Activated CD4-positive, alpha-beta T cell treated with anti-CD3 and anti-CD28 coated beads, Interleukin-2, amount 50 U/mL, for 48 hours (primary cell): ENCODE results near the gene NDUFC2.
"Not testable (repeated sequence)": the region's sequence is repeated elsewhere in the genome, so short reads cannot be mapped to it uniquely, and the experiment has no call there.

Experiments
- DNase-seq, 2 experiments: peaks; one replicate each; pipeline ENCODE4 v3.0.0-alpha.2; 2020

NDUFC2 gene

GRCh38 chr11:78078218-78079167, 1.2 kb downstream of the NDUFC2 start:
- DNase-seq = no peak

- DNase-seq = not testable (repeated sequence)
Observed at GRCh38 chr11:78077592-78077991, 2.1 kb downstream of the NDUFC2 start.

GRCh38 chr11:78076733-78077403, 2.8 kb downstream of the NDUFC2 start:
- no peak for DNase-seq

GRCh38 chr11:78074756-78075155, 4.9 kb downstream of the NDUFC2 start:
- DNase-seq = no peak

GRCh38 chr11:78072455-78072854, 7.2 kb downstream of the NDUFC2 start:
- no peak for DNase-seq

- no peak for DNase-seq
Observed at GRCh38 chr11:78071717-78072116, 7.9 kb downstream of the NDUFC2 start.

GRCh38 chr11:78070621-78071020, 9.0 kb downstream of the NDUFC2 start:
- no peak for DNase-seq

- DNase-seq = no peak
Observed at GRCh38 chr11:78069465-78069864, 10.2 kb downstream of the NDUFC2 start.

- no peak for DNase-seq
Observed at GRCh38 chr11:78067704-78068103, 12.0 kb downstream of the NDUFC2 start.

- no peak for DNase-seq
Observed at GRCh38 chr11:78066471-78066870, 13.2 kb downstream of the NDUFC2 start.

GRCh38 chr11:78065203-78065602, 14.5 kb downstream of the NDUFC2 start:
- no peak for DNase-seq

GRCh38 chr11:78063440-78064181, 16.1 kb downstream of the NDUFC2 start, which contains the start of gene THRSP:
Gene THRSP (plus strand): TSS chr11:78063861. CDS start chr11:78063882, 21 bp downstream.
- DNase-seq = no peak

GRCh38 chr11:78062671-78063070, 17.0 kb downstream of the NDUFC2 start:
- no peak for DNase-seq

GRCh38 chr11:78061921-78062311, 17.7 kb downstream of the NDUFC2 start:
- DNase-seq = no peak

GRCh38 chr11:78061088-78061920, 18.4 kb downstream of the NDUFC2 start:
- no peak for DNase-seq

GRCh38 chr11:78060533-78060932, 19.1 kb downstream of the NDUFC2 start:
- no peak for DNase-seq

- DNase-seq = not testable (repeated sequence)
Observed at GRCh38 chr11:78059749-78060328, 19.8 kb downstream of the NDUFC2 start.

GRCh38 chr11:78057462-78058055, 22.1 kb downstream of the NDUFC2 start:
- no peak for DNase-seq

GRCh38 chr11:78056093-78056492, 23.6 kb downstream of the NDUFC2 start:
- no peak for DNase-seq

GRCh38 chr11:78054971-78055370, 24.7 kb downstream of the NDUFC2 start:
- DNase-seq = no peak
